GM13976 (cell line): Measurements from ENCODE around the gene IRS1.

Experiments used
- DNase-seq: peaks from one replicate; pipeline ENCODE4 v3.0.0; 2012; ENCODE audit warnings: low spot score
- in situ Hi-C: fragments of 300-500 bp; cut with MboI; formaldehyde crosslinking; loops from one replicate; pipeline ENCODE4 v1.12.0; 2022; ENCODE audit warnings: low sequenced_read_pairs, mixed read lengths, inconsistent platforms; ENCODE audit not compliant: unreplicated experiment
- TF ChIP-seq, protein P1 (sequence below): IDR thresholded peaks from 2 replicates; pipeline ENCODE4 v1.5.1; 2012; ENCODE audit warnings: borderline replicate concordance, mild to moderate bottlenecking; ENCODE audit not compliant: insufficient read depth; ENCODE audit errors: extremely low read depth, missing control alignments, control extremely low read depth

IRS1 gene

DNA sequence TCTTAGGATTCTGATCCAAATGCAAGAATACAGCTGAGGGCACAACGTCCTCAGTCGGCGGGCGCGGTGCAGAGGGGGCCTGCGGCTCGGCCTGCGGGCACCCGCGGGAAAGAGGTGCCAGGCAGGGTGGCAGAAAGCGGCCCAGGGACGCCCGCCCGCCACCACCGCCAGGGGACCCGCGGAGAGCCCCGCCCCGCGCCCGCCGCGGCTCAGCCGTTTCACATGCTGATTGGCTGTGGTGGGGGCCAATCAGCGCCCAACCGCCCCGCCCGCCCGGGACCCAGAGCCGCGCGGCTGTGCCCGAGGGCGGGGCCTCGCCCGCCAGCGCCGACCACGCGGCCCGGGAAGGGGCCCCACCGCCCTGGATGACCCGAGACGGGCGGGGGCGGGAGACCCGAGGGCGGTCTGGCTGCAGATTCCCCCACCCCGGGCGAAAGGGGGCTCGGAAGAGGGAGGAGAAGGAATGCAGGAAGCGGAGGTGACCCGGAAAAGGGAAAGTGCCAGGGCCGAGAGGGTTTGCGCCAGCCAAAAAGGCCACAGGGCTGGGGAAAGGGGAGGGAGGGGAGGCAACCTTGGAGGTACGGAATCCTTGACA lies 8.0 kb downstream of the IRS1 start:
- DNase-seq = peak; percentile 99
- in situ Hi-C loops = no loop called here
- TF ChIP-seq, protein P1, sequence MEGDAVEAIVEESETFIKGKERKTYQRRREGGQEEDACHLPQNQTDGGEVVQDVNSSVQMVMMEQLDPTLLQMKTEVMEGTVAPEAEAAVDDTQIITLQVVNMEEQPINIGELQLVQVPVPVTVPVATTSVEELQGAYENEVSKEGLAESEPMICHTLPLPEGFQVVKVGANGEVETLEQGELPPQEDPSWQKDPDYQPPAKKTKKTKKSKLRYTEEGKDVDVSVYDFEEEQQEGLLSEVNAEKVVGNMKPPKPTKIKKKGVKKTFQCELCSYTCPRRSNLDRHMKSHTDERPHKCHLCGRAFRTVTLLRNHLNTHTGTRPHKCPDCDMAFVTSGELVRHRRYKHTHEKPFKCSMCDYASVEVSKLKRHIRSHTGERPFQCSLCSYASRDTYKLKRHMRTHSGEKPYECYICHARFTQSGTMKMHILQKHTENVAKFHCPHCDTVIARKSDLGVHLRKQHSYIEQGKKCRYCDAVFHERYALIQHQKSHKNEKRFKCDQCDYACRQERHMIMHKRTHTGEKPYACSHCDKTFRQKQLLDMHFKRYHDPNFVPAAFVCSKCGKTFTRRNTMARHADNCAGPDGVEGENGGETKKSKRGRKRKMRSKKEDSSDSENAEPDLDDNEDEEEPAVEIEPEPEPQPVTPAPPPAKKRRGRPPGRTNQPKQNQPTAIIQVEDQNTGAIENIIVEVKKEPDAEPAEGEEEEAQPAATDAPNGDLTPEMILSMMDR = peak; percentile 11

DNA sequence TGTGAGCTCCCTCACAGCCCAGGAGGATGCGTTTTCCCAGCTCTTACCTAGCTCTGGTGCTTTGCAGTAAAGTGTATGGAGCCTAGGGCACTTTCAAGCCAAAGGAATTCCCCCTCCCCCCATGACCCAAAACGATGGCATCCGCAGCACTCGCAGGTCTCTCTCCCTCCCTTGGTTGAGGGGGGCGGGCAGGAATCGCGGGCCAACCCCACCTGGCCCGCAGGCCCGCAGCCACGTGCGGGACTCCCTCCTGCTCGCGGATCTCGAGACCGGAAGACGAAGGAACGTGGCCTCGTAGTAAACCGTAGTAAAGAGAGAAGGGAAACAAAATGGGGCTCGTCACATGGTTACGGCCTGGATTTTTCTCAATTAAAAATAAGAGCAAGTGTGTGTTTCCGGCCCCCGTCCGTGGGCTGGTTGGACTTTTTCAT lies 8.5 kb downstream of the IRS1 start:
- DNase-seq = peak; percentile 76
- in situ Hi-C loops = no loop called here
- TF ChIP-seq, protein P1 = no peak

DNA sequence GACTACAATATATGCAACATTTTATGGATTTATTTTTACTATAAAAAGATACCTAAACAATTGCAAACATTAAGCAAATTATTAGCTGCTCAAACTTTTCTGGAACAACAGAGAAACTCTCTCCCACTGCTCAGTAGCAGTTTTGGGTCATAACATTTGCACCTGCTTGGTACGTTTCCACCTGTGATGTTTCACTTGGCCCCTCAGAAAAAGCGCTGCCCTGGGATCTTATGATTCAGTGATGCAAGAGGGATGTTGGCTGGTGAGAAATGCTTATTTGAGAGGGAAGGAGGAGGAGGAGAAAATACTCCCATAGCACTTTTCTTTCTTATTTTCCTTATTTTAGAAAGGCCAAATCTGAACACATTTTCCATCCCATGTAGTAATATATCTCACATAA lies 9.2 kb downstream of the IRS1 start:
- TF ChIP-seq, protein P1 = no peak
- in situ Hi-C loops = no loop called here
- DNase-seq = no peak

DNA sequence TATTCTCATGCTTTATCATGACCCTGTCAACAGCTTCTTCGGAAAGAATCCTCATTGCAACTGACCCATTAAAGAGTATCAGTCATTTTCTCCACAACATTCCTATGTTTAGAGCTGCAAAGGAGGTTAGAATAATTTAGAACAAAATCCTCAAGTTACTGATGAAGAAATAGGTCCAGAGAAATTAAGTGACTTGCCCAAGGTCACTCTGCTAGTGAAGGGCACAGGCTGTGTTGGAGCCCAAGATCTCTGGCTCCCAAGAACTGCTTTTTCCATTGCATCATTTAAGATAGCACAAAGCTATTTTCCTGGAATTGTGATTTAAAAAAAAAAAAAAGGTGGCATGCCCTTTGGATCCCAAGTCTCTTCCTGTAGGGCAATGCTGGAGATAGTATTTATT lies 9.6 kb downstream of the IRS1 start:
- in situ Hi-C loops = no loop called here
- TF ChIP-seq, protein P1 = no peak
- no peak for DNase-seq

DNA sequence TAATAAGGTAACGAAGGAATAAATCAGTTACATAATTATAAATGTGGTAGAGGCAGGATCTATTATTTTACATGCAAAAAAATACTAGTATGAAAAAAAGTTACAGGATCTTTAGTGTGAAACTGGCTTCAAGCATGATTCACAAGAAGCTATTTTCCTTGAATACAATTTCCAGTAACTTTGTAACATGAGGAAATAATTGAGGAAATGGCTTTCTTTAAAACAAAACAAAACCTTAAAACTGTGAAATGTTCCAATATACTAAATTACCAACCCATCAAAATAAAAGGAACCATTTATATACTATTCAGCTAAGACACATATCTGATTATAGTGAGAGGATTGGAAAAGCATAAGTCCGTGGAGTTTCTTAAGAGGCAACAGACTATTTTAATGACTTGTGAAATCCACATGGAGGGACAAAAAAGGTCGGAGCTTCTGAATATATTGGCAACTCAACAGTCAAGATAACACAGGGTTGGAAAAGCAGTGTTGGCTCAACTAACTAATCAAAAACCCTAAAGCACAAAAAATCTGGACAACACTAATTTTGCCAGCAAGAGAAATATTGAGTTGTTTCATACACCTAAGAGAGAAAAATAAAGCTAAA lies 10.6 kb downstream of the IRS1 start:
- DNase-seq = no peak
- in situ Hi-C loops = no loop called here
- TF ChIP-seq, protein P1 = no peak

DNA sequence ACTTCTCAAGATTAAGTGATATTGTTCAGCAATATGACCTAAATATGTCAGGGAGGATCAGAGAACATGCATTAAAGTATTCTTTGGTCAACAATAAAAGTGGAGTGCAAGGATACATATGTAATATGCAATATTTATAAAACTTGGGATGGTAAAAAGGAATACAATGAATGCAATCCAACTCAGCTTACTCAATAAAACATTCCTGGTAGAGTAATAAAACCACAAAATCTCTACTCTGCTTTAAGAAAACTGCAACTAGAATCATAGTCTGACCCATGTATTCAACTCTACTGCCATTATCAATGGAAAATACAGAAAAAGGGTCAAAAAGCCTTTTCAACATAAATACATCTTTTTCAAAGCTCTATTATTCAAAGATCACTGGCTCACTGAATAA lies 11.6 kb downstream of the IRS1 start:
- no peak for DNase-seq
- in situ Hi-C loops = no loop called here
- TF ChIP-seq, protein P1 = no peak
